ENCODE results near the gene FOXQ1. TPM values are rescaled to one million over a fixed set of nuclear protein-coding genes. Genes with fewer than 3 reads are reported as not detected.

Gene FOXQ1
- total RNA-seq, 1 donor from 2014 or later: not detected

DNA sequence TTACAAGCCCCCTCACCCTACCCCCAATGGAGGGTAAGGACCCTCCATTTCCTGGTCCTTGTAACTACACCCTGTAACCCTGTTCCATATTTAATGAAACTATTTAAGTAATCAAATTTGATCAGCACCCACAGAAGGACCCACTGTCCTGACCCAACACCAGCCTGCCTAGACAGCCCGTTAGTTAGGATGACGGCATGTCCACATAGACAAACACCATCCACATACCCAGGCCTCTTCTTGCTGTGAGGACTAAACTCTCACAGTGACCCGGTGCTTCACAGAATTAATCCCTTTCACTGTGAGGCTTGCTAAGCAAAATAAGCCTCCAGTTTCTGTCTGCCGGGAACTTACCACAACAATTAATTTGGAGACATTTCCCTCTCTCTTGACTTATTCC is 32.8 kb upstream of the FOXQ1 start:
- intact Hi-C loops (cut with micrococcal nuclease): no loop called here
- Mint-ChIP-seq H3K4me3 (ENCODE audit: low read depth) (no peak overlapping the region), H3K27me3 (ENCODE audit: low read depth) (peaks cover 32% of the 10 kb centered on the region), H3K36me3 (ENCODE audit: low read depth) (no peaks in the 10 kb centered on the region), H3K9me3 (no peaks in the 10 kb centered on the region), H3K4me1 (ENCODE audit: low read depth) (peaks cover 5% of the 10 kb centered on the region), H3K27ac (no peak overlapping the region)
- DNase-seq (ENCODE audit: low spot score): no peak

DNA sequence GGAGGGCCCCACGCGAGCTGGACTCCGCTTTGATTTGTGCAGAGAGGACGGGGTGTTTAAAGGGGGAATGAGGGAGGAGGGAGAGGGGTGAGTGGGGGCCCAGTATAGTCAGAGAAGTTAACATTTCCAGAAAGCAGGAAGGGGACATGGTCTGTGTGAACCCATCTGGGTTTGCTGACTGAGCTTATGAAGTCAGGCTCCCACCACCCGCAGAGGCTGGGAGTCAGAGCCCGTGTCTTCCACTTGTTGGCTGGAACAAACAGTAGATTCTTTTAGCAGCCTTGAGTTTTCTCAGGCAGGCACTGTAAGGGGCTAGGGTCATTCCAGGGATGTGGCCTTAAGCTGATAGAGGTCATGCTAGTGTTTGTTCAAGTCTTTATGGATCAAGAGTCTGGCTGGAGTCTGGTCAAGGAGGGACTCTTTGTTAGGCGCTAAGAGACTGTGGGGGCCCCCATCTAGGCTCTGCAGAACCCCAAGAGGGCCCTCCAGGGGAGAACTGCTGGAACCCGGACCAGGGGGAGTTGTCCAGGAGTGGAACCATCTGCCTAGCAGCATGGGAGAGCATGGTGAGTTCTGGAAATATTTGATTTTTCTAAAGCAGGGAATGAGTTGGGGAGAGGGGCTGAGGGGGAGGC is 31.1 kb upstream of the FOXQ1 start:
- Mint-ChIP-seq H3K4me3 (ENCODE audit: low read depth) (no peak overlapping the region), H3K36me3 (ENCODE audit: low read depth) (no peaks in the 10 kb centered on the region), H3K9me3 (no peaks in the 10 kb centered on the region), H3K27ac (no peak overlapping the region), H3K27me3 (ENCODE audit: low read depth) (peaks cover 32% of the 10 kb centered on the region), H3K4me1 (ENCODE audit: low read depth) (peaks cover 5% of the 10 kb centered on the region)
- DNase-seq (ENCODE audit: low spot score): no peak
- intact Hi-C loops (cut with micrococcal nuclease): no loop called here

DNA sequence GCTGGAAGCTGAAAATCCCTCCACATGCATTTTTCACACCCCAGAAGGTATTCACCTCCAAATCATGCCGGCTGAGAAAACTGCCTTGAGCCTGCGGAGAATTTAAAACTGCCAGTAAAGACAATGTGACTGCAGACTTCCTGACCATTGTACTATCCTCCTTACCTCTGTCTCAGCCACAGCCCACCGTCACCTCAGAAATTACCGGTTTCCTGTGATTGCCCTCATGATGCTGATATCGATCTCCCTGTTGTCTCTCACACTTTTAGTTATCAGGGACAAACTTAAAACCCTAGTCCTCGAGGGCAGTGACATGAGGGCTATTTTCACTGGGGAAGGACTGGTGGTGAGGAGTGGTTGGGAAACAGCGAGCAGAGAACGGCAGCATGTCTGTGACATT is 30.2 kb upstream of the FOXQ1 start:
- no peak for DNase-seq (ENCODE audit: low spot score)
- intact Hi-C loops (cut with micrococcal nuclease): no loop called here
- H3K27ac Mint-ChIP-seq: no peak overlapping the region

DNA sequence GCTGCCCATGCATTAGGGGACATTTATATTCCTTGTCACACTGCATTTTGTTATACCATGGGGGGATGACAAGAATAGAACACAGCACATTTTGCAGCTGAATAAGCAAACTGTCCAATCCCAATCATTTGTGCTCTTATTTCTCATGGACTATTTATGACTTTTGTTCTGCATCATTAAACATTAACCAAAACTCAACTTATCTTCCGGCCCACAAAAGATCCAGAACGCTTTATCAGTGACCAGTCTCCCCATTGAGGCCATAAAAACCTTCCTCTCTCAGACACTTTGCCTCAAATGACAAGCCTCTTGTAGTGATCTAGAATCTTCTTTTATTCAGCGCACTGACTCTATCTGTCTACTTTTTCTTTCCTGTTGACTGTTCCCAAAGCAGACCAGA is 28.4 kb upstream of the FOXQ1 start:
- H3K27me3 Mint-ChIP-seq (ENCODE audit: low read depth): peaks cover 35% of the 10 kb centered on the region
- H3K36me3 Mint-ChIP-seq (ENCODE audit: low read depth): no peaks in the 10 kb centered on the region
- H3K27ac Mint-ChIP-seq: no peak overlapping the region
- no peak for DNase-seq (ENCODE audit: low spot score)
- H3K9me3 Mint-ChIP-seq: no peaks in the 10 kb centered on the region
- no peak overlapping the region for H3K4me3 Mint-ChIP-seq (ENCODE audit: low read depth)
- peaks cover 7% of the 10 kb centered on the region for H3K4me1 Mint-ChIP-seq (ENCODE audit: low read depth)
- intact Hi-C loops (cut with micrococcal nuclease): no loop called here

More for the DNA sequence above, 30.2 kb upstream of the FOXQ1 start:
- no peaks in the 10 kb centered on the region for H3K36me3 Mint-ChIP-seq (ENCODE audit: low read depth)
- H3K9me3 Mint-ChIP-seq: no peaks in the 10 kb centered on the region
- H3K4me1 Mint-ChIP-seq (ENCODE audit: low read depth): peaks cover 5% of the 10 kb centered on the region
- no peak overlapping the region for H3K4me3 Mint-ChIP-seq (ENCODE audit: low read depth)
- H3K27me3 Mint-ChIP-seq (ENCODE audit: low read depth): peaks cover 33% of the 10 kb centered on the region

DNA sequence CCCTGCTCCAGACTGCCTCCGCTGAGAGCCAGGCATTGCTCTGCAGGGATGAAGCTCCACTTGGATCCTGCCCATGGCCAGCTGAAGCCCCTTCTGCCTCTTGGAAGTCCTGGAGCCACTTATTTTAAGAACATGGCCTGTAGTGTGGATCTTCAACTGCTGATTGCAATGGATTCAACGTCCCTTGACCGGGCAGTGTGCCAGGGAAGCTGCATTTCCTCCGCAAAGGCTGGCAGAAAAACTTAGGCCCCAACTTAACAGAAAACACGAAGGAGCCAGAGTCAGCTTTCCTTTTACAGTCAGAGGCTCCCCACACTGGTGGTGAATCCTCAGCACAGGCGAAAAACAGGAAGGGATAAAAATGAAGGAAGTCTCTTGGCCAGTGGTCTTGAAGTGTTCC is 26.3 kb upstream of the FOXQ1 start:
- H3K4me1 Mint-ChIP-seq (ENCODE audit: low read depth): peaks cover 7% of the 10 kb centered on the region
- no peaks in the 10 kb centered on the region for H3K36me3 Mint-ChIP-seq (ENCODE audit: low read depth)
- H3K27me3 Mint-ChIP-seq (ENCODE audit: low read depth): peaks cover 26% of the 10 kb centered on the region
- no peak overlapping the region for H3K4me3 Mint-ChIP-seq (ENCODE audit: low read depth)
- DNase-seq (ENCODE audit: low spot score): no peak
- intact Hi-C loops (cut with micrococcal nuclease): no loop called here
- no peaks in the 10 kb centered on the region for H3K9me3 Mint-ChIP-seq
- H3K27ac Mint-ChIP-seq: no peak overlapping the region

GRCh38 chr6:1285956-1286355 is 25.9 kb upstream of the FOXQ1 start:
- Mint-ChIP-seq H3K4me1 (ENCODE audit: low read depth) (peaks cover 7% of the 10 kb centered on the region), H3K27me3 (ENCODE audit: low read depth) (peaks cover 24% of the 10 kb centered on the region), H3K4me3 (ENCODE audit: low read depth) (no peak overlapping the region), H3K36me3 (ENCODE audit: low read depth) (no peaks in the 10 kb centered on the region), H3K27ac (no peak overlapping the region), H3K9me3 (no peaks in the 10 kb centered on the region)
- no peak for DNase-seq (ENCODE audit: low spot score)
- intact Hi-C loops (cut with micrococcal nuclease): no loop called here

GRCh38 chr6:1287103-1287591 is 24.8 kb upstream of the FOXQ1 start:
- intact Hi-C loops (cut with micrococcal nuclease): no loop called here
- peaks cover 3% of the 10 kb centered on the region for H3K4me1 Mint-ChIP-seq (ENCODE audit: low read depth)
- DNase-seq (ENCODE audit: low spot score): no peak
- H3K27ac Mint-ChIP-seq: no peak overlapping the region
- H3K36me3 Mint-ChIP-seq (ENCODE audit: low read depth): no peaks in the 10 kb centered on the region
- no peaks in the 10 kb centered on the region for H3K9me3 Mint-ChIP-seq
- no peak overlapping the region for H3K4me3 Mint-ChIP-seq (ENCODE audit: low read depth)
- H3K27me3 Mint-ChIP-seq (ENCODE audit: low read depth): peaks cover 19% of the 10 kb centered on the region

GRCh38 chr6:1290086-1290485 is 21.8 kb upstream of the FOXQ1 start:
- no peak overlapping the region for H3K27ac Mint-ChIP-seq
- DNase-seq (ENCODE audit: low spot score): no peak
- no peaks in the 10 kb centered on the region for H3K9me3 Mint-ChIP-seq
- no peak overlapping the region for H3K4me3 Mint-ChIP-seq (ENCODE audit: low read depth)
- H3K36me3 Mint-ChIP-seq (ENCODE audit: low read depth): no peaks in the 10 kb centered on the region
- intact Hi-C loops (cut with micrococcal nuclease): no loop called here
- H3K4me1 Mint-ChIP-seq (ENCODE audit: low read depth): peaks cover 3% of the 10 kb centered on the region
- peaks cover 15% of the 10 kb centered on the region for H3K27me3 Mint-ChIP-seq (ENCODE audit: low read depth)

- H3K27me3 Mint-ChIP-seq (ENCODE audit: low read depth): peaks cover 19% of the 10 kb centered on the region
- H3K27ac Mint-ChIP-seq: no peak overlapping the region
- intact Hi-C loops (cut with micrococcal nuclease): no loop called here
- H3K4me1 Mint-ChIP-seq (ENCODE audit: low read depth): peaks cover 3% of the 10 kb centered on the region
- no peak for DNase-seq (ENCODE audit: low spot score)
- H3K36me3 Mint-ChIP-seq (ENCODE audit: low read depth): no peaks in the 10 kb centered on the region
- H3K4me3 Mint-ChIP-seq (ENCODE audit: low read depth): no peak overlapping the region
- no peaks in the 10 kb centered on the region for H3K9me3 Mint-ChIP-seq
Observed at GRCh38 chr6:1290805-1291204, 21.1 kb upstream of the FOXQ1 start.

GRCh38 chr6:1291381-1291780 is 20.5 kb upstream of the FOXQ1 start:
- Mint-ChIP-seq H3K9me3 (no peaks in the 10 kb centered on the region), H3K4me3 (ENCODE audit: low read depth) (no peak overlapping the region), H3K27me3 (ENCODE audit: low read depth) (peaks cover 23% of the 10 kb centered on the region), H3K36me3 (ENCODE audit: low read depth) (no peaks in the 10 kb centered on the region), H3K27ac (no peak overlapping the region), H3K4me1 (ENCODE audit: low read depth) (peaks cover 3% of the 10 kb centered on the region)
- intact Hi-C loops (cut with micrococcal nuclease): no loop called here
- no peak for DNase-seq (ENCODE audit: low spot score)

DNA sequence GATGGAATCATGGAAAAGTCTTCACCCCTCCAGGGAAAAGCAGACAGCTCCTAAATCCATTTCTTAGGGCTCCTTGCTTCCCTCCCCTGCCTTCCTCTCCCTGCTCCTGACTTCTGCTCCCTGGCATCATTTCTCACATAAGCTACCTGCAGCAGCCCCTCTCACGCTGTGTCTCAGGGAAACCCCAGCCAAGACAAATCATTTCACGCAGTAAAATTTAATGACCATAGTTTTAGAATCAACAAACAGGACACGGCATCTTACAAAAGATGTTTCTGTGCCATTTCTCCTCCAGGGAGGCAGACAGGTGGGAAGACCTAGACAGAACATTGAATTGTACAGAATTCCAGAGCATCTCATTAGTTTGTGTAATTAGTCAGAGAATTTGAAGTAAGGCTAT is 16.5 kb upstream of the FOXQ1 start:
- Mint-ChIP-seq H3K4me1 (ENCODE audit: low read depth) (no peaks in the 10 kb centered on the region), H3K27me3 (ENCODE audit: low read depth) (peaks cover 24% of the 10 kb centered on the region), H3K9me3 (no peaks in the 10 kb centered on the region), H3K27ac (no peak overlapping the region), H3K4me3 (ENCODE audit: low read depth) (no peak overlapping the region), H3K36me3 (ENCODE audit: low read depth) (no peaks in the 10 kb centered on the region)
- intact Hi-C loops (cut with micrococcal nuclease): no loop called here
- no peak for DNase-seq (ENCODE audit: low spot score)

DNA sequence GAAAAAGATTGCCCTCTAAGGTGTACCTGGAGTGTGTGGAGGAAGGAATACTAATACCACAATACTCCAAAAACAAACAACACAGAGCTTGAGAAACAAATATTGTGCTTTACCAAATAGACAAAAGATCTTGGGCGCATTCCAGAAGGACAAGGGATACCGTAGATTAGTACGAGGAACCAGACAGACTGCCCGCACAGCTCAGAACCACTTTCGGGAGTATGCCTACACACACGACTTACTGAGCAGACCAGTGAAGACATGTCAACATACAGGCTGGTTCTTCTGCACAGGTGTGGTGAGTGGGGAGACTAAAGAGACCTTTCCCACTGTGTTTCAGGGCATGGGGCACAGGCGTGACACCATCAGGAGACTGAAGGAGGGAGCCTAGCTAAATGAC is 15.8 kb upstream of the FOXQ1 start:
- intact Hi-C loops (cut with micrococcal nuclease): no loop called here

GRCh38 chr6:1296542-1296941 is 15.4 kb upstream of the FOXQ1 start:
- intact Hi-C loops (cut with micrococcal nuclease): no loop called here
- Mint-ChIP-seq H3K4me1 (ENCODE audit: low read depth) (no peaks in the 10 kb centered on the region), H3K36me3 (ENCODE audit: low read depth) (no peaks in the 10 kb centered on the region), H3K27ac (no peak overlapping the region), H3K27me3 (ENCODE audit: low read depth) (peaks cover 24% of the 10 kb centered on the region), H3K9me3 (no peaks in the 10 kb centered on the region), H3K4me3 (ENCODE audit: low read depth) (no peak overlapping the region)
- DNase-seq (ENCODE audit: low spot score): no peak

More for the DNA sequence above, 15.8 kb upstream of the FOXQ1 start:
- Mint-ChIP-seq H3K4me3 (ENCODE audit: low read depth) (no peak overlapping the region), H3K36me3 (ENCODE audit: low read depth) (no peaks in the 10 kb centered on the region), H3K27ac (no peak overlapping the region), H3K9me3 (no peaks in the 10 kb centered on the region), H3K27me3 (ENCODE audit: low read depth) (peaks cover 24% of the 10 kb centered on the region), H3K4me1 (ENCODE audit: low read depth) (no peaks in the 10 kb centered on the region)
- no peak for DNase-seq (ENCODE audit: low spot score)

DNA sequence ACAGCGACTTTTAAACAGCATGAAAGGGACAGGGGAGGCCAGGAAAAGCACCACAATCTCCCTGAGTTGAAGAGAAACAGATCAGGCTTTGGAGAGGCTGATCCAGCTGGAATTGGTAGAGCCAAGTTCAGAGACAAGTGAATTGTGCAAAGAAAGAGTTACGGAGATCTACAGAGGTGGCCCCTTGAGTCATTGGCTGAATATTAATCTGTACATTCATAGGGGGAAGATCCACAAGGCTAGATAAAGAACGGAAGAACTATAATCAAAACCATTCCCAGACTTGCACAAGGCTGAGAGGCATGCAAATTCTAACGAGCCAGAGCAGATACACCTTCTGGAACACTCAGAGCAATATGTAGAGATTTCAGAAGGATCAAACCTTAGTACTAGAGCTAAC is 14.2 kb upstream of the FOXQ1 start:
- no peaks in the 10 kb centered on the region for H3K36me3 Mint-ChIP-seq (ENCODE audit: low read depth)

More for the DNA sequence above, 14.2 kb upstream of the FOXQ1 start:
- intact Hi-C loops (cut with micrococcal nuclease): no loop called here
- Mint-ChIP-seq H3K27ac (no peak overlapping the region), H3K27me3 (ENCODE audit: low read depth) (peaks cover 32% of the 10 kb centered on the region), H3K4me1 (ENCODE audit: low read depth) (no peaks in the 10 kb centered on the region), H3K4me3 (ENCODE audit: low read depth) (no peak overlapping the region), H3K9me3 (no peaks in the 10 kb centered on the region)
- DNase-seq (ENCODE audit: low spot score): no peak

Data from activated T-helper 2 cell treated with anti-CD3 and anti-CD28 coated beads, Interferon-gamma antibody, Interleukin-2, Interleukin-4, amounts not matched to agents 10 μg/mL and 5 μg/mL and 100 μg/mL, durations not matched to agents 14 hours and 24 hours and 36 hours (primary cell).